ENCODE data around the gene MORN1.

MORN1 gene

DNA sequence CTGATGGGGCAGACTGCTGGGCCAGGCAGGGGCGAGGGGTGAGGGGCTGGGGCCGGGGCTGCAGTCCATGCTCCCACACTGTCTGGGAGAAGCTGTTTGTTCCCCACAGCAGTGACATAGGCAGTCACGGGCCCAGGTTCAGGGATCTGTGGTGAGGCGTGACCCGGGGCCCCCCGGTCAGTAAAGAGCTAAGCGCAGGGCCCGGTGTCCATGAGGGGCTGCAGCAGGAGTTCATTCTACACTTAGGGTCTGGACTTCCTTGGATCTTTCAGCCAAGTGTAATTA, 16.6 kb upstream of the MORN1 start:
- Histone ChIP-seq H3K4me1 (no peaks in the 10 kb centered on the region), H3K4me2 (ENCODE audit: low read length) (no peak overlapping the region), H3K9ac (no peak overlapping the region), H3K36me3 (ENCODE audit: control insufficient read depth, insufficient read depth, low read length) (no peaks in the 10 kb centered on the region), H2AFZ (no peak overlapping the region), H3K9me3 (ENCODE audit: control insufficient read depth, low read length) (no peaks in the 10 kb centered on the region), H3K27ac (no peak overlapping the region), H3K4me3 (ENCODE audit: low read depth, low read length) (no peak overlapping the region), H3K27me3 (ENCODE audit: control insufficient read depth, insufficient read depth, low read length) (no peaks in the 10 kb centered on the region), H3K79me2 (no peaks in the 10 kb centered on the region)
- TF ChIP-seq, protein P1, sequence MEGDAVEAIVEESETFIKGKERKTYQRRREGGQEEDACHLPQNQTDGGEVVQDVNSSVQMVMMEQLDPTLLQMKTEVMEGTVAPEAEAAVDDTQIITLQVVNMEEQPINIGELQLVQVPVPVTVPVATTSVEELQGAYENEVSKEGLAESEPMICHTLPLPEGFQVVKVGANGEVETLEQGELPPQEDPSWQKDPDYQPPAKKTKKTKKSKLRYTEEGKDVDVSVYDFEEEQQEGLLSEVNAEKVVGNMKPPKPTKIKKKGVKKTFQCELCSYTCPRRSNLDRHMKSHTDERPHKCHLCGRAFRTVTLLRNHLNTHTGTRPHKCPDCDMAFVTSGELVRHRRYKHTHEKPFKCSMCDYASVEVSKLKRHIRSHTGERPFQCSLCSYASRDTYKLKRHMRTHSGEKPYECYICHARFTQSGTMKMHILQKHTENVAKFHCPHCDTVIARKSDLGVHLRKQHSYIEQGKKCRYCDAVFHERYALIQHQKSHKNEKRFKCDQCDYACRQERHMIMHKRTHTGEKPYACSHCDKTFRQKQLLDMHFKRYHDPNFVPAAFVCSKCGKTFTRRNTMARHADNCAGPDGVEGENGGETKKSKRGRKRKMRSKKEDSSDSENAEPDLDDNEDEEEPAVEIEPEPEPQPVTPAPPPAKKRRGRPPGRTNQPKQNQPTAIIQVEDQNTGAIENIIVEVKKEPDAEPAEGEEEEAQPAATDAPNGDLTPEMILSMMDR (IDR thresholded peaks at IDR 0.05) = no peak

DNA sequence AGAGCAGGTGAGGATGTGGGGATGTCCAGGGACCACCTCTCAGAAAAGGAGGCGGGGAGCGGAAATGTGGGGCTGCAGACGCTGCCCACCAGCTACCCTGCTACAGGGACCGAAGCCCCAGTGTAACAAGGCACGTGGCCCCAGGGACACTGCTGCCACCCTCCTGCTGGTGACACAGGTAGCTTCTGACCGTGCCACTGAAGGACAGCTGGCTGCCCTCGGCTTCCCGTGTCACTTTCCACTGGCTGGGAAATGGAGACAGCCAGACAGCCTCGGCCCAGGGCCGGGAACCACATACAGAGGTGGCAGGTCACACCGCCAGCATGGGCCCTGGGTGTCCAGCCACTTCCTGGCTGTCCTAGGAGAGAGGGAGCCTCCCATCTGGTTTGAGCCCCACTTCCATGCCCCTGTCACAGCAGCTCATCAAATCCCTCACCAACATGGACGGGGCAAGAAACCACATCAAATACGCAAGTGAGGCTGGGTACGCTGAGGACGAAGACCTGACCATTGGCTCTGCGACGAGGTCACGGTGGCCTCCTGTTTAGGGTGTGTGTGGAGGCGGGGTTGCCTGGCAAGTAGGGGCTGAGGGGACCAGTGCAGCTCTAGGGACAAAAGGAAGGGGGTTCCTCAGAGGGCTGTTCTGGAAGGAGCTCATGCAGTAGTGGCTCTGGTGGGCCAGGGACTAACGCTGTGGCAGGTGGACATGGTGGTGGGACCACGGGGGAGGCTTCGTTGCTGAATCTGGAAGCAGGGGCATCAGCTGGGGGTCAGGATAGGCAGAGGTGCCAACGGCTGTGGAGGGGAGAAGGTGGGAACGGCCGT, 16.0 kb upstream of the MORN1 start:
- Histone ChIP-seq H3K4me1 (no peaks in the 10 kb centered on the region), H3K9ac (no peak overlapping the region), H3K9me3 (ENCODE audit: control insufficient read depth, low read length) (no peaks in the 10 kb centered on the region), H3K4me2 (ENCODE audit: low read length) (no peak overlapping the region), H3K27ac (no peak overlapping the region), H3K4me3 (ENCODE audit: low read depth, low read length) (no peak overlapping the region), H2AFZ (no peak overlapping the region), H3K79me2 (no peaks in the 10 kb centered on the region), H3K27me3 (ENCODE audit: control insufficient read depth, insufficient read depth, low read length) (no peaks in the 10 kb centered on the region), H3K36me3 (ENCODE audit: control insufficient read depth, insufficient read depth, low read length) (no peaks in the 10 kb centered on the region)
- TF ChIP-seq, protein P1 (IDR thresholded peaks at IDR 0.05) = no peak

DNA sequence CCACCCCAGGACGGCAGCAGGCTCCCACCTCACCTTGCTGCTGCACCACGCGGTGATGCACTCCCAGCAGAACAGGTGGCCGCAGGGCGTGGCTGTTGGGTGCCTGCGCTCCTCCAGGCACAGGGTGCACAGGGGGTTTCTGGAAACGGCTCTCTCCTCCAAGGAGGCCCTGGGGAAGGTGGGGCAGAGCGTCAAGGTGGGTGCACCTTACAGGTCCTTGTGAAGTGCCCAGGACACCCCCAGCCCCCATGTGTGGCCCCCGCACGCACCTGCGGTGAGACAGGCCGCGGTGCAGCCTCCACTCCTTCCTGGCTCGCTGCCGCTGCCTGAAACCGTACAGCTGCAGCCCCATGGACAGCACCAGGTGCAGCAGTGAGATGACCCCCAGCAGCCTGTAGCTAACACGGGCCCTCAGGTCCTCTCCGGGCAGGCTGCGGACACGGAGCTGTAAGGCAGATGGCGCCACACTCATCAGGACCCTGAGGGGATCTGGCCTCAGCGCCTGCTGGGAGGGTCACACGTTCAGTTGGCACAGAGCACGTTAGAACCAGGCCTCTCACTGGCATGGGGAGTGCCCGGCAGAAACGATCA, 15.2 kb upstream of the MORN1 start:
- no peak overlapping the region for H3K9ac ChIP-seq
- H3K4me2 ChIP-seq (ENCODE audit: low read length) = no peak overlapping the region
- no peak overlapping the region for H3K4me3 ChIP-seq (ENCODE audit: low read depth, low read length)
- no peak overlapping the region for H2AFZ ChIP-seq
- no peaks in the 10 kb centered on the region for H3K27me3 ChIP-seq (ENCODE audit: control insufficient read depth, insufficient read depth, low read length)
- H3K36me3 ChIP-seq (ENCODE audit: control insufficient read depth, insufficient read depth, low read length) = no peaks in the 10 kb centered on the region
- no peaks in the 10 kb centered on the region for H3K79me2 ChIP-seq
- no peak overlapping the region for H3K27ac ChIP-seq
- H3K9me3 ChIP-seq (ENCODE audit: control insufficient read depth, low read length) = no peaks in the 10 kb centered on the region
- TF ChIP-seq, protein P1 (IDR thresholded peaks at IDR 0.05) = no peak
- no peaks in the 10 kb centered on the region for H3K4me1 ChIP-seq

DNA sequence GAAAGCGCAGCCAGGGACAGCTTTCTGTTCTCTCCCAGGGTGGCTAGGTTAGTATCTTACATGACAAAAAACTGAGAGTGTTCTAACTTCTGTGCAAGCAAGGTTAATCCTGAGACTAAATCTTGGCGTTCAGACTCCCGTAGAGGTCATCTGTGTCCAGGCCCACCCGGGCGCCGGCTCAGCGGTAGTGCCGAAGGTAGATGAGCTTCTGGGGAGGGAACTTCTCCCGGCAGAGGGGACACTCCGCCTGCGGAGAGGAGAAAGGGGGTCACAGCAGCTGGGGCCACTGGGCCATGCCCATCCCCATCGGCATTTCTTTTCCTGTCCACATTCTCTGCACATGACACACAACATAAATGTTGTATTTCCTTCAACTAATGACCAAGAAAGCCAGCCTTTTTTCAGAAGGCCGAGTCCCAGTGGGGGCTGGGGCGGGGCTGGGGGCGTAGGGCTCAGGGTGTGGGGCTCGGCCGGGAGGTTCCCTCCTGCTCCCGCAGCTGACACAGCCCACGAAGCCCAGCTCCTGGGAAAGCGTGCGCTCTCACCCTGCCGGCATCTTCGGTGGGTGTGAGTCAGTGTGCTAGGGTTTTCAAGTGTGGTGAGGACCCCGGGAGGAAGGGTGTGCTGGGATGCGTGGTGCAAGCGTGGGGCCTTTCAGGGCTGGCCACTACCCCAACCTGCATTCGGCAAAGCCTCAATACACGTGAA, 14.4 kb upstream of the MORN1 start:
- Histone ChIP-seq H3K4me3 (ENCODE audit: low read depth, low read length) (no peak overlapping the region), H3K27me3 (ENCODE audit: control insufficient read depth, insufficient read depth, low read length) (no peaks in the 10 kb centered on the region), H3K4me1 (no peaks in the 10 kb centered on the region), H3K27ac (no peak overlapping the region), H3K36me3 (ENCODE audit: control insufficient read depth, insufficient read depth, low read length) (no peaks in the 10 kb centered on the region), H2AFZ (no peak overlapping the region), H3K79me2 (no peaks in the 10 kb centered on the region), H3K9ac (no peak overlapping the region), H3K4me2 (ENCODE audit: low read length) (no peak overlapping the region), H3K9me3 (ENCODE audit: control insufficient read depth, low read length) (no peaks in the 10 kb centered on the region)
- TF ChIP-seq, protein P1 (IDR thresholded peaks at IDR 0.05) = no peak

Data from parathyroid adenoma (tissue), 2 donors.